ENCODE results near the gene C1orf167.

Gene C1orf167, protein sequence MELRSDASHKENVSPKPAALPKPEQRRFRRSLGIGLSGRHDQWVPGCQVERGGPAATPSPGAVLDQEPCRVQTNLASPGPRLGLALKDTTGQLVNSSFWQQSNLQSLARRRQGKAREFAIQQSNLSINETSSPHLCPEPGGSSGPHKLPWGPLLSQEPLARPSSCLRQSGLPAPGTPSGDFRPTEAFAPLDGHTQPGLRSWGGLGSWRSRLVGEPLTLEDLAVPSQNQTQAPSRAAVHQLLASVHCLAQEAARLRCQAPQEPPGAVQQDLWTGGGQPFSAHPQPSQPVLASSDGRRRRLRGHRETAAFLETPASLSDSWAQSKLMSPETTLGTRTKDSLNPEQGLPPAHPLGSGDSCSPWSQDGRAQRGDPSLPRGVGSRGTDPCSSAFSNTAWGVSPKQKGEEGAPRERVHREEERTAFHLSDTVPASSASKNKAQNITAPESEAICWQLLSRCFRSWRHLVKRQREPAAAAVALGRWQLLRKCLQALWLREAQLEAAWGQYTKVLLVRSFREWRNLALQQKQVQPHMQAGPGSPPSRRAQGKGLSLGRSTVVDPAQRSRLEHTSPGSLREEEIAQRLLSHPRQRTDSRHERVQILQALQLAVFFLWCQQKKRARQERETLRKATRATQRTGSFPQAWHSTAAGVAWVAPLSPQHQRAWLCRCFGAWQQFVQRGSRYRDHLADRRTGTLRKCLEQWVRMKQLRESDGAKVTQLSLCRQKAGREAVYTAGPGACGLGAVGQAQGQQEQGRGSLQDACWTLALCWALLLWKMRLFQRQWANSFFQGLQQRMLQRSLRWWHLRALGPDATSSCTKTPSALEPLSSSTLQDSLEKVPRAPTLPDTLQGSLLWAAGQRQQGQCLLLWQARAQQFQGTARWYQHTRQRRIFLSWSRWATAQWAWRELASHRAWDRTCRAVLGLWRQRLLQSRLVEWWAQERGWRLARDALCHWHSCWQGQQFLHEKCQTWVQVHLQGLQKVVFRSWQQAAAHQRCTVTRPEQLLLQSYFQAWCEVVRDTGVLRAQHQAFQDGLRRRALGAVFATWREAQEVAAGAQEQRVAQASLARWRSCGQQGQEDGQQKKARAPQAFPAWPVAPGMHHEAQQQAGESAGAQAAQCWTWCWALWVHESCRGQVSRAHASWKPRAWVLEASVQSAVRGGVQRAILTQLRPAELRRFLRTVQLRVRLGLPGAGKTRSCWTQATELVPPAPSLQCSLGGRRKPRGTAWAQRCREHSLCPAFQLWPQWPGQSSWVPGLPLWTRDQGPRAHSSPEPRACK (N-terminal part only)

DNA sequence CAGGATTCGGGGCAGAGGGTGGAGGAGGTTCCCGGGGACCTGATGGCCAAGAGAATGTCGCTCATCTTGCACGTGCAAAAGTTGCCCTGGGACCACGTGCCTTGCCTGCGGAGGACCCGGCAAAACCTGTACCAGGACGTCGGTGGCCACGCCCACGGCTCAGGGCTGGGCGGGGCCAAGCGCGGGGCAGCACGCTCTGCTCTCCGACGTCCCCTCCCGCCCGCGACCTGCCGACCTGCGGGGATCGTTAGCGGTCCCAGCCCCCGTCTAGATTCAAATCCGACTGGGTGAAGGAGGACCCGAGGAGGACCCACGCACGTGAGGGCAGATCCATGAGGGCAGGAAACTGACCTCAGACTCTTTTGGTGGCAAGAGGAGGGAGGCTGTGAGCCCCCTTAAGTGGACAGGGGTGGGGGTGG, at the start of gene C1orf167:
TSS of gene C1orf167 (plus strand) at position 206 of the 419 bp plus-strand sequence. CDS start 2,208 bp downstream, outside the sequence.
- Histone ChIP-seq H3K9me3 (ENCODE audit: low read length) (no peaks in the 10 kb centered on the region), H3K9ac (ENCODE audit: low read length) (no peak within 1 kb of the TSS), H3K36me3 (ENCODE audit: insufficient read depth, low read length) (no peaks in the 10 kb centered on the region), H3K27ac (ENCODE audit: low read depth, low read length) (no peak within 1 kb of the TSS), H3K4me1 (ENCODE audit: insufficient read depth, low read length) (no peaks in the 10 kb centered on the region), H3K4me3 (ENCODE audit: low read depth in 1 of 2, low read length in 2 of 2) (no peak within 1 kb of the TSS), H3K27me3 (ENCODE audit: control insufficient read depth in 1 of 2, insufficient read depth in 2 of 2, low read length in 2 of 2) (peaks cover 10 to 28% of the 10 kb centered on the region in 2 donors)

DNA sequence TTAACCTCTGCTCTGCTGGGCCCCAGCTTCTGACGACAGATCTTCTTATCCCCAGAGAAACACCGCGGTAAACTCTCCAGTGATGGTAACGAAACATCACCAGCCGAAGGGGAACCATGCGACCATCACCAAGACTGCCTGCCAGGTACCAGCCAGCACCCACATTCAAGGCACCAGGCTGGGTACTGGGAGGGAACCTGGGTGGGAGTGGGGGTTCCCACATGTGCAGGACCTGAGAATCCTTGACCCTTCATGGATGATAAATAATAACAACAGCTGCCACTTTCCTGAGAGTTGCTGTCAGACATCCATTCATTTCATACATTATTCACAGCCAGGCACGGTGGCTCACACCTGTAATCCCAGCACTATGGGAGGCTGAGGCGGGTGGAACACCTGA, 49.7 kb upstream of the C1orf167 start:
- H3K27me3 ChIP-seq (ENCODE audit: control insufficient read depth in 1 of 2, insufficient read depth in 2 of 2, low read length in 2 of 2): peaks cover 0 to 3% of the 10 kb centered on the region in 2 donors
- no peak overlapping the region for H3K4me3 ChIP-seq (ENCODE audit: low read depth in 1 of 2, low read length in 2 of 2)
- H3K9ac ChIP-seq (ENCODE audit: low read length): no peak overlapping the region
- H3K27ac ChIP-seq (ENCODE audit: low read depth, low read length): no peak overlapping the region
- no peaks in the 10 kb centered on the region for H3K4me1 ChIP-seq (ENCODE audit: insufficient read depth, low read length)
- H3K36me3 ChIP-seq (ENCODE audit: insufficient read depth, low read length): no peaks in the 10 kb centered on the region
- H3K9me3 ChIP-seq (ENCODE audit: low read length): no peaks in the 10 kb centered on the region

DNA sequence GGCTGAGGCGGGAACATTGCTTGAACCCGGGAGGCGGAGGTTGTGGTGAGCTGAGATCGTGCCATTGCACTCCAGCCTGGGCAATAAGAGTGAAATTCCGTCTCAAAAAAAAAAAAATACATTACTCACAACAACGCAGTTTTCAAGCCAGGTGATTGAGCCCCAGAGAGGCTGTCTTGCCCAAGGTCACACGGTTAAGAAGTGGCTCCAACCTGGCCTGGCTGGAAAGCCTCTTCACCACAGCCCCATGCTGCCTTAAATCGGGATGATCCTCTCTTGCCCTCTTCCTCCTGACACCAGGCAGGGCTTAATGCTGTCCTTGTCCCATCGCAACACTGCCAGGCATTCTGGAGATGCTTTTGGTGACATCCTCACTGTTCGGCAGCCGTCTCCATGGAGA, 48.9 kb upstream of the C1orf167 start:
- H3K4me3 ChIP-seq (ENCODE audit: low read depth in 1 of 2, low read length in 2 of 2): no peak overlapping the region
- no peak overlapping the region for H3K9ac ChIP-seq (ENCODE audit: low read length)
- H3K9me3 ChIP-seq (ENCODE audit: low read length): no peaks in the 10 kb centered on the region
- no peaks in the 10 kb centered on the region for H3K4me1 ChIP-seq (ENCODE audit: insufficient read depth, low read length)
- peaks cover 0 to 3% of the 10 kb centered on the region in 2 donors for H3K27me3 ChIP-seq (ENCODE audit: control insufficient read depth in 1 of 2, insufficient read depth in 2 of 2, low read length in 2 of 2)
- no peak overlapping the region for H3K27ac ChIP-seq (ENCODE audit: low read depth, low read length)
- H3K36me3 ChIP-seq (ENCODE audit: insufficient read depth, low read length): no peaks in the 10 kb centered on the region

DNA sequence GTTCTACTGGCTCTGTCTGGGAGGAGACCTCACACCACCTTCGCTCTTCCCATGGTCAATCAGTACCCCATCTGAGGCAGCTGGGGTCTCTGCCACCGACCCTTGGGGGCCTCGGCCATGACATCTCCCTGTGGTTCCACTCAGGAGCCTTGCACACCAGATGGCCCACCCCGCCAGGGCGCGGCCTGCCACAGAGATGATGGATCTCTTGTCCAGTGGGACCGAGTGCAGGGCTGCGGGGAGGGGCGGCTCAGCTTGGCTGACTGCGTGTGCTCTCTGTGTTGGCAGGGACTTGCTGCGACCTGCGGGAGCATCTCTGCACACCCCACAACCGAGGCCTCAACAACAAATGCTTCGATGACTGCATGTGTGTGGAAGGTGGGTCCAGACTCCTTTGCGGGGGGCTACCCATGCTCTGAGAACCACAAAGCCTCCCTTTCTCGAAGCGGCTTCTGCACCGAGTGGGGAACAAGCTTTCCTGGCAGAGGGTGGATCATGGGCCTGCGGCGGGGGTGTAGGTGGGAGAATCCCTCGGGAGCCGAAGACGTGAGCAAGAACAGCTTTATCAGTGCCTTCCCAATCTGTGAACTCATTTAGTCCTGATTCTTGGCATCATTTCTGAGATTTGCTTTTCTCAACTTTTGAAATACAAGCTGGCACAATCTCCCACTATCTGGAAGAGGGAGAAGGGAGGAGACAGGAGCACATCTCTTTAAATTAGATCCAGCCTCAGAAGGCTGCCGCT, 47.0 kb upstream of the C1orf167 start:
- Histone ChIP-seq H3K27me3 (ENCODE audit: control insufficient read depth in 1 of 2, insufficient read depth in 2 of 2, low read length in 2 of 2) (peaks cover 0 to 3% of the 10 kb centered on the region in 2 donors), H3K9me3 (ENCODE audit: low read length) (no peaks in the 10 kb centered on the region), H3K27ac (ENCODE audit: low read depth, low read length) (no peak overlapping the region), H3K36me3 (ENCODE audit: insufficient read depth, low read length) (no peaks in the 10 kb centered on the region), H3K9ac (ENCODE audit: low read length) (no peak overlapping the region), H3K4me3 (ENCODE audit: low read depth in 1 of 2, low read length in 2 of 2) (no peak overlapping the region), H3K4me1 (ENCODE audit: insufficient read depth, low read length) (peaks cover 4% of the 10 kb centered on the region)

DNA sequence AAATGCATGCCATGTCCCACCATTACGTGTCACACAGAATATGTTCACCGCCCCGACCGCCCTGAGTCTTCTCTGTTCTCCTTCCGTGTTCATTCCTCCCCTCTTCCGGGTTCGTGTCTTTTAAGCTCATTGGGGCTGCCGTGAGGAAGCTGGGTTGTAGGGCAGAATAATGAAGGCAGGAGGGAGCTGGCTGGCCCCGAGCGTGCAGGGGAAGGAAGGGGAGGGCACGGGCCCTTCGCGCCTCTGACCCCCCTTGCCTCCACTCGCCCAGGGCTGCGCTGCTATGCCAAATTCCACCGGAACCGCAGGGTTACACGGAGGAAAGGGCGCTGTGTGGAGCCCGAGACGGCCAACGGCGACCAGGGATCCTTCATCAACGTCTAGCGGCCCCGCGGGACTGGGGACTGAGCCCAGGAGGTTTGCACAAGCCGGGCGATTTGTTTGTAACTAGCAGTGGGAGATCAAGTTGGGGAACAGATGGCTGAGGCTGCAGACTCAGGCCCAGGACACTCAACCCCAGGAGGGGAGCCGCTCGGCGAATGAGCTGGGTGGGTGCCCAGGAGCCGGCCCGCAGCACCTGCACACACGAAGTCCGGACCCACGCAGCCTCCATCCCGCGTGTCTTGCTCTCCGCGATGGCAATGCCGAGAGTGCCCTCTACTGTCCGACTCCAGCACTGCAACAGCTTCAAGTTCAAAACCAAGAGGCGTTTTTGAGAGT, 42.5 kb upstream of the C1orf167 start:
- peak overlapping the region; percentile 17 to 57 for H3K4me3 ChIP-seq (ENCODE audit: low read depth in 1 of 2, low read length in 2 of 2)
- H3K27ac ChIP-seq (ENCODE audit: low read depth, low read length): no peak overlapping the region
- H3K36me3 ChIP-seq (ENCODE audit: insufficient read depth, low read length): no peaks in the 10 kb centered on the region
- H3K4me1 ChIP-seq (ENCODE audit: insufficient read depth, low read length): peaks cover 5% of the 10 kb centered on the region
- no peaks in the 10 kb centered on the region for H3K9me3 ChIP-seq (ENCODE audit: low read length)
- H3K27me3 ChIP-seq (ENCODE audit: control insufficient read depth in 1 of 2, insufficient read depth in 2 of 2, low read length in 2 of 2): no peaks in the 10 kb centered on the region
- H3K9ac ChIP-seq (ENCODE audit: low read length): no peak overlapping the region

DNA sequence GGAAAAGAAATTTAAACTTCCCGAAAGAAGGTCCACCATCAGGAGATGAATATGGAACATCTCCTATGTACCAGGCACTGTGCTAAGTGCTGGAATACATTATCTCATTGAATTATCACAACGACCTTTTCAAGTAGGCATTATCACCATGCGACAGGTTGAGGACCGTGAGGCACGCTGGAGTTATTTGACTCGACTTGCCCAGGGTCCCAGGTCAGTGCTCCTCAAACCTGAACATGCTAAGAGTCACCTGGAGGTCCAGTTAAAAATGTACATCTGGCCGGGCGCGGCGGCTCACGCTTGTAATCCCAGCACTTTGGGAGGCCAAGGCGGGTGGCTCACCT, 42.0 kb upstream of the C1orf167 start:
- no peak overlapping the region for H3K27ac ChIP-seq (ENCODE audit: low read depth, low read length)
- peak overlapping the region in 1 of 2 donors; percentile 57 for H3K4me3 ChIP-seq (ENCODE audit: low read depth in 1 of 2, low read length in 2 of 2)
- H3K9me3 ChIP-seq (ENCODE audit: low read length): no peaks in the 10 kb centered on the region

DNA sequence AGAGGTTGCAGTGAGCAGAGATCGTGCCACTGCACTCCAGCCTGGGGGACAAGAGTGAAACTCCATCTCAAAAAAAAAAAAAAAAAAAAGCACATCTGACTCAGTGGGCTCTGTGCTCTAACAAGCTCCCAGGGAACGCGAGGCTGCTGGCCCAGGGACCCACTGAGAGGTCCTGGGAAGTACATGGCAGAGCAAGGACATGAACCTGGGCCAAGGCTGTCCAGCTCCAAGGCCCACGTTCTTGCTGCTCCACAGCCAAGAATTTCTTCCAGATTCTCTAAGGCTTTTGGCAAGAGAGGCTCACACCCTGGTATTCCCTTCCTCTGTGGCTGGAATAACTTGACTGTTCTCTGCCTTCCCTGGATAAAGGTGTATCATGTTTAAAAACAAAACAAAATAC, 41.5 kb upstream of the C1orf167 start:
- no peaks in the 10 kb centered on the region for H3K36me3 ChIP-seq (ENCODE audit: insufficient read depth, low read length)
- no peak overlapping the region for H3K9ac ChIP-seq (ENCODE audit: low read length)
- H3K4me3 ChIP-seq (ENCODE audit: low read depth in 1 of 2, low read length in 2 of 2): no peak overlapping the region
- H3K27me3 ChIP-seq (ENCODE audit: control insufficient read depth in 1 of 2, insufficient read depth in 2 of 2, low read length in 2 of 2): peaks cover 0 to 3% of the 10 kb centered on the region in 2 donors
- peaks cover 5% of the 10 kb centered on the region for H3K4me1 ChIP-seq (ENCODE audit: insufficient read depth, low read length)
- H3K27ac ChIP-seq (ENCODE audit: low read depth, low read length): no peak overlapping the region
- H3K9me3 ChIP-seq (ENCODE audit: low read length): no peaks in the 10 kb centered on the region

More for the DNA sequence above, 42.0 kb upstream of the C1orf167 start:
- H3K9ac ChIP-seq (ENCODE audit: low read length): no peak overlapping the region
- H3K27me3 ChIP-seq (ENCODE audit: control insufficient read depth in 1 of 2, insufficient read depth in 2 of 2, low read length in 2 of 2): peaks cover 0 to under 1% of the 10 kb centered on the region in 2 donors
- peaks cover 5% of the 10 kb centered on the region for H3K4me1 ChIP-seq (ENCODE audit: insufficient read depth, low read length)
- no peaks in the 10 kb centered on the region for H3K36me3 ChIP-seq (ENCODE audit: insufficient read depth, low read length)

DNA sequence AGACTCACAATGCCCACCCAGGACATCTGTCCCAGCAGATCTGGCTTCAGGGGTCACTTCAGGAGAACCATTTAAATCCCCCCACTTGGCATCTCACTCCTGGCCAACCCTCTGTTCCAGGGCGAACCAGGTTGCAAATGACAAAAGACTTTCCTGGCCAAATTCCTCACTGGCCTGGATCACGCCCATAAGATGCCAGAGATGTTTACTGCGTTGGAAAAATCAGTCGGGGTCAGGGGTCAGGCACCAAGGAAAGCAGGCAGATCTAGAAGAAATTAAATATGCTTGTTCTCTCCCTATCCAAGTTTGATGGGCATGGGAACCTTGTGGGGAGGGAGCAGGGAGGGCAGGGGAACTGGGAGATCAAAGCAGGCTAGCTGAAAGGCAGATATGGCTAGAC, 40.7 kb upstream of the C1orf167 start:
- H3K27ac ChIP-seq (ENCODE audit: low read depth, low read length): no peak overlapping the region
- no peak overlapping the region for H3K4me3 ChIP-seq (ENCODE audit: low read depth in 1 of 2, low read length in 2 of 2)
- peaks cover 0 to 3% of the 10 kb centered on the region in 2 donors for H3K27me3 ChIP-seq (ENCODE audit: control insufficient read depth in 1 of 2, insufficient read depth in 2 of 2, low read length in 2 of 2)
- H3K4me1 ChIP-seq (ENCODE audit: insufficient read depth, low read length): peaks cover 5% of the 10 kb centered on the region
- no peak overlapping the region for H3K9ac ChIP-seq (ENCODE audit: low read length)
- no peaks in the 10 kb centered on the region for H3K36me3 ChIP-seq (ENCODE audit: insufficient read depth, low read length)
- no peaks in the 10 kb centered on the region for H3K9me3 ChIP-seq (ENCODE audit: low read length)

DNA sequence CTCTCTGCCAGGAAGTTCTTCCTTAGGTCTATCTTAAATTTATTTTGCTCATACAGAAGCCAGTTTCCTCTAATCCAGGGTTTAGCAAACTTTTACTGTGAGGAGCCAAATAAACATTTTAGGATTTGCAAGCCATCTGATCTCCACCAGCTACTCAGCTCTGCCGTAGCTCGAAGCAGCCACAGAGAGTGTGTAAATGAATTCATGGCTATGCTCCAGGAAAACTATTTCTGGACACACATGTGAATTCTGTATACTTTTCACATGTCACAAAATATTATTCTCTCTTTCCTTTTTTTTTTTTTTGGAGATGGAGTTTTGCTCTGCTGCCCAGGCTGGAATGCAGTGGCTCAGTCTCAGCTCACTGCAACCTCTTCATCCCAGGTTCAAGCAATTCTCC, 39.5 kb upstream of the C1orf167 start:
- Histone ChIP-seq H3K4me3 (ENCODE audit: low read depth in 1 of 2, low read length in 2 of 2) (no peak overlapping the region), H3K4me1 (ENCODE audit: insufficient read depth, low read length) (peaks cover 5% of the 10 kb centered on the region), H3K9me3 (ENCODE audit: low read length) (no peaks in the 10 kb centered on the region), H3K36me3 (ENCODE audit: insufficient read depth, low read length) (no peaks in the 10 kb centered on the region), H3K27me3 (ENCODE audit: control insufficient read depth in 1 of 2, insufficient read depth in 2 of 2, low read length in 2 of 2) (peaks cover 0 to 3% of the 10 kb centered on the region in 2 donors), H3K9ac (ENCODE audit: low read length) (no peak overlapping the region), H3K27ac (ENCODE audit: low read depth, low read length) (no peak overlapping the region)

DNA sequence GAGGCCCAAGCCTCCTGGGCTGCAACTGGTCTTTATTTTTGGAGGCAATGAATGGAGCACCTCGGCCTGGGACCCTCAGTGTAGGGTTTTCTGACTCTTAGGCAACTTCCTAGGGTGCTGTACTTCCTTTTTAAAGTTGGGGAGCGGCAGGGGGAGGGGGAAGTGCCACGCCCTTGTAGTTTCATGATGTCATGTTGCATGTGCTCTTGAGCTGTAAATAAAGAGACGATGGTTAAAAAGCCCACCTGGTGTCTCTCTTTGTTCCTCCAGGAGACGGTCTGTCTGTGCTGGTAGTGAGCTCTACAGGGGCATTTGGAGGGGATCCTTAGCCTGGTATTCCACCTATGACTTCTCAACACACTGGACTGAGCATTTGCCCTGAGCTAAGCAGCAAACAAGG, 36.4 kb upstream of the C1orf167 start:
- H3K27me3 ChIP-seq (ENCODE audit: control insufficient read depth in 1 of 2, insufficient read depth in 2 of 2, low read length in 2 of 2): peaks cover 0 to 3% of the 10 kb centered on the region in 2 donors
- no peak overlapping the region for H3K9ac ChIP-seq (ENCODE audit: low read length)
- no peak overlapping the region for H3K27ac ChIP-seq (ENCODE audit: low read depth, low read length)
- no peaks in the 10 kb centered on the region for H3K4me1 ChIP-seq (ENCODE audit: insufficient read depth, low read length)
- H3K9me3 ChIP-seq (ENCODE audit: low read length): no peaks in the 10 kb centered on the region
- no peaks in the 10 kb centered on the region for H3K36me3 ChIP-seq (ENCODE audit: insufficient read depth, low read length)
- H3K4me3 ChIP-seq (ENCODE audit: low read depth in 1 of 2, low read length in 2 of 2): no peak overlapping the region
